K562 (cell line): ENCODE results near the gene MSL3. TPM values are rescaled to one million over a fixed set of nuclear protein-coding genes. Genes with fewer than 3 reads are reported as not detected.

ENCODE experiments used
- ATAC-seq: fragments of 200-7000 bp; cut with Tn5 transposase; 3 replicates; pipeline ENCODE4 v1.9.1; 2020; ENCODE audit warnings: moderate library complexity
- BruUV-seq: library from RNA; stranded (reverse); fragments of 400-500 nt; replicated peaks from 2 replicates; lab custom pipeline; 2021; lab: Mats Ljungman, UMichigan
- CTCF ChIA-PET: fragments of 300-600 bp; formaldehyde crosslinking; extraction: SDS; loops from one replicate; lab custom pipeline; 2021; ENCODE audit warnings: low intra/inter-chr PET ratio; lab: Yijun Ruan, JAX
- POLR2A ChIA-PET: fragments of 300-600, 350-650 bp; sonication (Branson Sonifier 250); formaldehyde crosslinking; extraction: SDS; loops from one replicate; lab custom pipeline; 2021; ENCODE audit warnings: antibody characterized with exemption, inconsistent platforms; lab: Yijun Ruan, JAX
- DNase-seq, 4 experiments: peaks; one replicate each; pipeline versions ENCODE4 v3.0.0 to v3.0.0-alpha.2; 2011 to 2018; ENCODE audit warnings: low spot score in 3 of 4, mixed read lengths in 3 of 4; ENCODE audit errors: extremely low read depth in 1 of 4
- FAIRE-seq: peaks from 2 replicates; lab custom pipeline; 2011; peaks lifted over from hg19 to GRCh38; lab: Jason Lieb, UNC
- H2AFZ ChIP-seq: 2 replicates; pipeline ENCODE4 v1.6.0; 2011; ENCODE audit warnings: low read depth, low read length, control low read depth, inconsistent platforms
- H3K27ac ChIP-seq: fragments of 200-600 bp; 3 replicates; pipeline ENCODE4 v1.8.0; 2011; ENCODE audit warnings: low read depth, mild to moderate bottlenecking, control low read depth, inconsistent platforms, low read length, moderate library complexity, mixed read lengths; ENCODE audit errors: extremely low read depth
- H3K27me3 ChIP-seq, 2 experiments: fragments of 300-600 bp in 1 of 2; 2 replicates in 1 of 2; 3 replicates in 1 of 2; pipeline versions ENCODE4 v1.6.0 to v1.8.0; 2011; ENCODE audit warnings: inconsistent platforms in 2 of 2, low read length in 2 of 2, mild to moderate bottlenecking in 1 of 2, mixed read lengths in 1 of 2, moderate library complexity in 1 of 2; ENCODE audit not compliant: control insufficient read depth in 2 of 2, insufficient read depth in 2 of 2
- H3K36me3 ChIP-seq: fragments of 300-600 bp; 3 replicates; pipeline ENCODE4 v1.8.0; 2011; ENCODE audit warnings: mild to moderate bottlenecking, low read length, inconsistent platforms; ENCODE audit not compliant: control insufficient read depth, insufficient read depth
- H3K4me1 ChIP-seq, 2 experiments: fragments of 200-600 bp in 1 of 2; replicated peaks in 1 of 2; 2 replicates in 1 of 2; 3 replicates in 1 of 2; pipeline versions ENCODE4 v1.5.1 to v1.8.0; 2011; ENCODE audit warnings: inconsistent platforms in 2 of 2, low read length in 2 of 2, mild to moderate bottlenecking in 1 of 2, mixed read lengths in 1 of 2, moderate library complexity in 1 of 2; ENCODE audit not compliant: control insufficient read depth in 2 of 2, insufficient read depth in 2 of 2
- H3K4me2 ChIP-seq: 2 replicates; pipeline ENCODE4 v1.6.1; 2011; ENCODE audit warnings: low read length, control low read depth, inconsistent platforms, mixed read lengths; ENCODE audit not compliant: insufficient read depth
- H3K4me3 ChIP-seq: fragments of 200-600 bp; sonication (generic), shearing (Covaris generic); 2 replicates; pipeline ENCODE4 v1.5.1; 2016; ENCODE audit warnings: control low read depth, inconsistent platforms
- H3K79me2 ChIP-seq: fragments of 200-600 bp; 3 replicates; pipeline ENCODE4 v1.8.0; 2011; ENCODE audit warnings: low read length, inconsistent platforms; ENCODE audit not compliant: control insufficient read depth, insufficient read depth
- H3K9ac ChIP-seq, 2 experiments: 2 replicates each; pipeline versions ENCODE4 v1.6.0 to v1.6.1; 2011; ENCODE audit warnings: low read depth in 2 of 2, low read length in 2 of 2, control low read depth in 1 of 2, inconsistent platforms in 1 of 2, mild to moderate bottlenecking in 1 of 2, mixed read lengths in 1 of 2; ENCODE audit not compliant: insufficient read depth in 1 of 2
- H3K9me1 ChIP-seq: one replicate; pipeline ENCODE4 v1.6.0; 2011; ENCODE audit warnings: inconsistent platforms, mild to moderate bottlenecking, low read length, moderate library complexity; ENCODE audit not compliant: control insufficient read depth, insufficient read depth
- H3K9me3 ChIP-seq: replicated peaks from 2 replicates; pipeline ENCODE4 v1.5.1; 2011; ENCODE audit warnings: low read depth, low read length, inconsistent platforms; ENCODE audit not compliant: control insufficient read depth, insufficient read depth
- H4K20me1 ChIP-seq: replicated peaks from 2 replicates; pipeline ENCODE4 v1.6.1; 2011; ENCODE audit warnings: low read length, inconsistent platforms, mixed read lengths; ENCODE audit not compliant: control insufficient read depth, insufficient read depth
- STAT5B ChIP-seq: fragments of 250-450 bp; sonication (Bioruptor Pico); IDR thresholded peaks from 2 replicates; pipeline ENCODE4 v1.8.0; 2021; ENCODE audit warnings: mild to moderate bottlenecking, inconsistent platforms
- ZBTB33 ChIP-seq: sonication (generic); formaldehyde crosslinking; IDR thresholded peaks from 2 replicates; pipeline ENCODE4 v1.8.1; 2023; ENCODE audit warnings: mild to moderate bottlenecking, missing genetic modification reagents
- ZNF354B ChIP-seq: fragments of 250-450 bp; sonication (Bioruptor Pico); IDR thresholded peaks from 2 replicates; pipeline ENCODE4 v1.4.0; 2020
- WGBS: fragments of 100-300 bp; shearing (Covaris generic); methylation state at CpG from one replicate; pipeline ENCODE4 v1.1.6; 2016; ENCODE audit warnings: low coverage, mixed read lengths; ENCODE audit not compliant: insufficient coverage; ENCODE audit errors: missing lambda C conversion rate; 5-methylcytosine and 5-hydroxymethylcytosine counted together
- in situ Hi-C: fragments of 300-500 bp; cut with MboI; formaldehyde crosslinking; loops from 4 replicates; pipeline ENCODE4 v1.15.0; 2018; ENCODE audit warnings: inconsistent platforms, mixed read lengths
- intact Hi-C: fragments of 100-400 bp; cut with micrococcal nuclease; formaldehyde crosslinking; loops from 2 replicates; pipeline ENCODE4 v1.14.2; 2022
- polyA plus RNA-seq, 8 experiments: library from polyadenylated mRNA; depleted of rRNA in 4 of 8; stranded (reverse) in 5 of 8; unstranded in 3 of 8; fragments of >200 nt; fragmentation: Nextera tagmentation in 2 of 8; fragmentation: Illumina TruSeq in 1 of 8; extraction: Ambion mirVana in 2 of 8; extraction: Trizol in 1 of 8; gene quantifications; 2 replicates each; pipeline versions ENCODE4 v1.2.1 to v1.2.3, GENCODE V29; 2011 to 2014; ENCODE audit warnings: inconsistent platforms in 1 of 8, missing spikeins in 1 of 8
- total RNA-seq, 7 experiments: library from RNA; depleted of rRNA in 6 of 7; stranded (reverse); fragments of >200 nt in 6 of 7; fragmentation: Illumina TruSeq in 2 of 7; extraction: Trizol in 2 of 7; gene quantifications; 2 replicates each; pipeline versions ENCODE4 v1.2.1 to v1.2.3, GENCODE V29; 2011 to 2021; ENCODE audit warnings: low replicate concordance in 1 of 7

Gene MSL3
- total and polyA plus RNA-seq, 9 of the 15 experiments (the other 6 are each of a cell fraction or from before 2014, with no cell fraction given): 21.3 to 39.9 (median 27.1) TPM

DNA sequence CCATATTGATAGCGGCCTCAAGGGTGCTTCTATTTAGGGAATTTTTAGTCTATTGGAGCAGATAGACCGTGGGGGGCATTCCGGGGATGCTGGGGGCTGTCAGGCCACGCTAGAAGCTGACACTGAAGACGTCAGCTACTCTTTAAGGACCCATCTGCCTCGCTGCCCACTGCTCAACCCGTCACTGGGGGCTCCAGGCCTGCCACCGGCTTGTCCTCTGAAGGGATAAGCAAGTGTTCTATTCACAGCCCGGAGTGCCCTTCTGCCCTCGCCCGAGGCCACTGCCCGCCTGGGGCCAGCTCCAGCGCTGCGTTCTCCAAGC is 679 bp upstream of the MSL3 start:
- Histone ChIP-seq H3K9ac (peak overlapping the region; percentile 65 to 95), H3K9me1 (no peaks in the 10 kb centered on the region), H3K27ac (peak overlapping the region; percentile 70; the same call in 2 of the 3 replicates), H3K4me3 (peak overlapping the region; percentile 63), H3K4me1 (peaks cover 2 to 6% of the 10 kb centered on the region in 2 experiments; a peak in 4 of 5 replicates), H3K36me3 (peaks cover 17% of the 10 kb centered on the region; the same call in 2 of the 3 replicates), H2AFZ (peak overlapping the region; percentile 89), H3K27me3 (no peaks in the 10 kb centered on the region; a peak in 1 of 5 replicates), H3K4me2 (peak overlapping the region; percentile 87), H3K9me3 (no peaks in the 10 kb centered on the region), H3K79me2 (peaks cover 19% of the 10 kb centered on the region), H4K20me1 (no peaks in the 10 kb centered on the region)
- intact Hi-C loops: loop anchor here (5.0 kb wide), 1 partner anchor 225 kb away; no protein-coding TSS in a partner anchor
- no peak for FAIRE-seq
- ATAC-seq: no peak
- BruUV-seq: no TSS peak
- ChIA-PET POLR2A (interaction anchor here (0.6 kb wide), 1 partner anchor 186 kb away, joined by 3 read pairs; no protein-coding TSS in a partner anchor), CTCF (interaction anchor here (1.0 to 2.5 kb wide), 2 partner anchors 224 to 945 kb away, joined by 3 to 14 read pairs; no protein-coding TSS in a partner anchor)
- 12% methylated on average over 7 of the region's 14 CpGs for WGBS
- no peak for DNase-seq
- TF ChIP-seq STAT5B (CRISPR knock-in tag) (no peak), ZNF354B (CRISPR knock-in tag) (no peak), ZBTB33 (no peak)
- in situ Hi-C loops: loop anchor here (25.0 kb wide), 2 partner anchors 370 to 1570 kb away; no protein-coding TSS in a partner anchor
